Frontal cortex (tissue), 1 donor: Measurements from ENCODE around the gene DDX10. TPM values are rescaled to one million over a fixed set of nuclear protein-coding genes. Genes with fewer than 3 reads are reported as not detected.

Experiments used
- total RNA-seq: library from RNA; depleted of rRNA; stranded (reverse); fragments of >200 nt; gene quantifications from one replicate; pipeline ENCODE4 v1.2.3, GENCODE V29; 2014

The DDX10 gene
- total RNA-seq, 1 donor from 2014 or later, result 31.4 TPM

Other genes with a start within 250 kb of the DDX10 start
- 0.41 TPM for gene C11orf65, start 197.5 kb upstream of the DDX10 start, total RNA-seq
- 5.7 TPM for gene POGLUT3, start 166.7 kb upstream of the DDX10 start, total RNA-seq
- under 0.01 TPM for gene EXPH5, start 71.3 kb upstream of the DDX10 start, total RNA-seq